Pancreas (tissue), 10 donors: ENCODE results near the gene LDLRAP1. TPM values are rescaled to one million over a fixed set of nuclear protein-coding genes. Genes with fewer than 3 reads are reported as not detected.

ENCODE experiments used
- ATAC-seq, 4 donors: fragments of 200-7000 bp; cut with Tn5 transposase; one replicate each; pipeline versions ENCODE4 v1.8.0 to v1.9.1; 2020; ENCODE audit warnings: mild to moderate bottlenecking in 4 of 4, moderate library complexity in 4 of 4
- DNase-seq, 6 donors: peaks; one replicate each; pipeline ENCODE4 v3.0.0-alpha.2; 2020
- FAIRE-seq: peaks from 2 replicates; lab custom pipeline; 2012; peaks lifted over from hg19 to GRCh38; lab: Jason Lieb, UNC
- H3K27ac ChIP-seq, 4 donors: fragments of 200-600 bp; sonication (generic); 1 replicate in 3 of 4; 2 replicates in 1 of 4; pipeline versions ENCODE4 v1.5.0 to v1.8.0; 2020
- H3K27me3 ChIP-seq, 4 donors: fragments of 200-600 bp; one replicate each; pipeline ENCODE4 v1.8.0; 2021
- H3K36me3 ChIP-seq, 3 donors: fragments of 200-600 bp; sonication (generic) in 1 of 3; one replicate each; pipeline versions ENCODE4 v1.5.0 to v1.8.0; 2020 to 2021
- H3K4me1 ChIP-seq, 3 donors: fragments of 200-600 bp; one replicate each; pipeline ENCODE4 v1.8.0; 2021
- H3K4me3 ChIP-seq, 4 donors: fragments of 200-600 bp; sonication (generic) in 2 of 4; one replicate each; pipeline versions ENCODE4 v1.5.0 to v1.8.0; 2020 to 2021
- H3K9me3 ChIP-seq, 4 donors: fragments of 200-600 bp; one replicate each; pipeline ENCODE4 v1.8.0; 2021
- WGBS, 2 donors: extraction: QIAGEN DNeasy Blood & Tissue Kit; methylation state at CpG; one replicate each; pipeline ENCODE4 v1.1.7; 2013; 5-methylcytosine and 5-hydroxymethylcytosine counted together
- intact Hi-C, 3 donors: fragments of 100-400 bp; cut with DNase I; formaldehyde crosslinking; loops; one replicate each; pipeline versions ENCODE4 v1.11.1 to v1.14.2; 2022
- polyA plus RNA-seq, 2 donors: library from polyadenylated mRNA; stranded (reverse); fragments of 200-250 nt; gene quantifications; one replicate each; pipeline ENCODE4 v1.2.3, GENCODE V29; 2013
- total RNA-seq, 6 donors: library from RNA; stranded (reverse); fragmentation: NEBNext Ultra II Directional in 4 of 6; extraction: Animal tissue kit (Norgen Biotek cat#: 25700) in 4 of 6; gene quantifications; one replicate each; pipeline versions ENCODE4 v1.2.1 to v1.2.4, GENCODE V29; 2021 to 2023
- TF ChIP-seq, protein P1 (sequence below), 4 donors: fragments of 200-600 bp; sonication (generic) in 3 of 4; IDR thresholded peaks; one replicate each; pipeline versions ENCODE4 v1.5.0 to v1.8.0; 2021; ENCODE audit warnings: antibody characterized with exemption in 4 of 4
- donor health status: healthy with polysubstance abuse.
- donor health status: DM: no; HTN: no; CAD: no; lungs with moderate emphysema.
- donor health status: DM: no; HTN: no; CAD: no.
- donor health status: control.
- donor health status: control.
- donor health status: Bipolar disorder and iron deficiency.
- donor health status: DM: yes; HTN: yes; CAD: no.
- donor health status: DM: no; HTN: no; CAD: no.
- donor health status: DM: no; HTN: no; CAD: no.
- donor health status: DM: yes; HTN: yes; CAD: no.

LDLRAP1 gene
- total and polyA plus RNA-seq, 8 donors: 21.0 to 71.9 (median 23.7) TPM

GRCh38 chr1:25579292-25580252, 36.2 kb downstream of the LDLRAP1 start:
- TF ChIP-seq, protein P1, sequence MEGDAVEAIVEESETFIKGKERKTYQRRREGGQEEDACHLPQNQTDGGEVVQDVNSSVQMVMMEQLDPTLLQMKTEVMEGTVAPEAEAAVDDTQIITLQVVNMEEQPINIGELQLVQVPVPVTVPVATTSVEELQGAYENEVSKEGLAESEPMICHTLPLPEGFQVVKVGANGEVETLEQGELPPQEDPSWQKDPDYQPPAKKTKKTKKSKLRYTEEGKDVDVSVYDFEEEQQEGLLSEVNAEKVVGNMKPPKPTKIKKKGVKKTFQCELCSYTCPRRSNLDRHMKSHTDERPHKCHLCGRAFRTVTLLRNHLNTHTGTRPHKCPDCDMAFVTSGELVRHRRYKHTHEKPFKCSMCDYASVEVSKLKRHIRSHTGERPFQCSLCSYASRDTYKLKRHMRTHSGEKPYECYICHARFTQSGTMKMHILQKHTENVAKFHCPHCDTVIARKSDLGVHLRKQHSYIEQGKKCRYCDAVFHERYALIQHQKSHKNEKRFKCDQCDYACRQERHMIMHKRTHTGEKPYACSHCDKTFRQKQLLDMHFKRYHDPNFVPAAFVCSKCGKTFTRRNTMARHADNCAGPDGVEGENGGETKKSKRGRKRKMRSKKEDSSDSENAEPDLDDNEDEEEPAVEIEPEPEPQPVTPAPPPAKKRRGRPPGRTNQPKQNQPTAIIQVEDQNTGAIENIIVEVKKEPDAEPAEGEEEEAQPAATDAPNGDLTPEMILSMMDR (IDR thresholded peaks at IDR 0.05): no peak
- no peak for FAIRE-seq
- Histone ChIP-seq H3K9me3 (no peaks in the 10 kb centered on the region), H3K4me3 (no peak overlapping the region), H3K4me1 (no peaks in the 10 kb centered on the region), H3K27ac (no peak overlapping the region), H3K36me3 (no peaks in the 10 kb centered on the region), H3K27me3 (no peaks in the 10 kb centered on the region)
- DNase-seq: no peak
- ATAC-seq: no peak
- intact Hi-C loops: no loop called here
- 85 to 88% methylated on average over 19 of the region's 19 CpGs for WGBS, 2 donors

- Histone ChIP-seq H3K27ac (no peak overlapping the region), H3K4me1 (no peaks in the 10 kb centered on the region), H3K9me3 (no peaks in the 10 kb centered on the region), H3K36me3 (no peaks in the 10 kb centered on the region), H3K4me3 (no peak overlapping the region), H3K27me3 (no peaks in the 10 kb centered on the region)
- intact Hi-C loops: no loop called here
- DNase-seq: no peak
- WGBS, 2 donors: 87 to 94% methylated on average over 6 of the region's 6 CpGs
- TF ChIP-seq, protein P1 (IDR thresholded peaks at IDR 0.05): no peak
- ATAC-seq: peak in 2 of 4 donors; percentile 29 to 37
- FAIRE-seq: no peak
These were observed 37.5 kb downstream of the LDLRAP1 start for GRCh38 chr1:25580927-25581326.

GRCh38 chr1:25581764-25582163, 38.4 kb downstream of the LDLRAP1 start:
- 76 to 80% methylated on average over 5 of the region's 5 CpGs for WGBS, 2 donors
- FAIRE-seq (no peak), ATAC-seq (no peak), DNase-seq (peak in 1 of 6 donors; percentile 41)
- Histone ChIP-seq H3K4me1 (no peaks in the 10 kb centered on the region), H3K27ac (no peak overlapping the region), H3K9me3 (no peaks in the 10 kb centered on the region), H3K36me3 (no peaks in the 10 kb centered on the region), H3K27me3 (no peaks in the 10 kb centered on the region), H3K4me3 (no peak overlapping the region)
- TF ChIP-seq, protein P1 (IDR thresholded peaks at IDR 0.05): no peak
- intact Hi-C loops: no loop called here

DNA sequence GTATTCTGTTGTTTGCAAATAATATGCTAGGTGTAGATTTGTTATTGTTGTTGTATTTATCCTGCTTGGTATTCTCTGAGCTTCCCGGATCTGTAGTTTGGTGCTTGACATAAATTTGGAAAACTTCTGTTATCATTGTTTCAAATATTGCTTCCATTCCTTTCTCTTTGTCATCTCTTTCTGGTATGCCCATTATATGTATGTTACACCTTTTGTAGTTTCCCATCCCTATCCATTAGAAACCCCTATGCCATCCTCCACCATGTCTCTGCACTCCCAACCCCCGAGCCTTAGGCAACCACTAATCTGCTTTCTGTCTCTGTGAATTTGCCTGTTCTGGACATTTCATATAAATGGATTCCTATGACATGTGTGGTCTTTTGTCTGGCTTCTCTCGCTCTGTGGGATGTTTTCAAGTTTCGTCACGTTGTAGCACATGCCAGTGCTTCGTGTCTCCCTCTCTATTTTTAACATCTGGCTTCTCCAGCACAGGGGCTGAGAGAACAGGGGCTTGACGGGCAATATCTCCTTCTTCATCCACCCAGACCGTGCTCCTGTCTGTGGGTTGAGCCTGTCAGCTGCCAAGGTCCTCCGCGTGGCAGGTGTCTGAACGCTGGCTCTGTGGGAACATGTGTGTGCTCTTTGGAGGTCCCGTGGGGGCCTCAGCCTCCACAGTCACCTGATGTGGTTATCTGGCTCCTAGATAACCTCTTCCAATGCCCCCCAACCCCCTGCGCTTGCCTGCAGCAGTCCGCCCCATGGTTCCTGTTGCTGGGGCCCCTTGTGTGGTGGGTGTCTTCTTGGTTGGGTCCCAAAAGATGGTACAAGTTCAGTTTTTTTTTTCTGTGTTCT, 40.3 kb downstream of the LDLRAP1 start:
- Histone ChIP-seq H3K4me3 (no peak overlapping the region), H3K36me3 (no peaks in the 10 kb centered on the region), H3K9me3 (no peaks in the 10 kb centered on the region), H3K4me1 (no peaks in the 10 kb centered on the region), H3K27ac (no peak overlapping the region), H3K27me3 (no peaks in the 10 kb centered on the region)
- DNase-seq (no peak), ATAC-seq (no peak), FAIRE-seq (no peak)
- intact Hi-C loops: no loop called here
- WGBS, 2 donors: 89% methylated on average over 14 of the region's 14 CpGs
- TF ChIP-seq, protein P1 (IDR thresholded peaks at IDR 0.05): no peak
